NCI-H2196 (cell line): ENCODE data around the gene KHK.

Experiments used
- DNase-seq: peaks from one replicate; lab custom pipeline; 2025; ENCODE audit not compliant: unreplicated experiment; lab: John Stamatoyannopoulos, UW

Gene KHK

GRCh38 chr2:27086724-27087593, at the start of gene KHK:
TSS of gene KHK (plus strand) at chr2:27086772. CDS start at chr2:27087260, 488 bp downstream.
- peak; percentile 63 for DNase-seq

GRCh38 chr2:27038012-27038411, 48.6 kb upstream of the KHK start:
- DNase-seq = no peak

GRCh38 chr2:27038631-27039339, 47.8 kb upstream of the KHK start:
- no peak for DNase-seq

GRCh38 chr2:27039426-27039825, 47.1 kb upstream of the KHK start:
- no peak for DNase-seq

- DNase-seq = no peak
These were observed 46.7 kb upstream of the KHK start for GRCh38 chr2:27039871-27040270.

- no peak for DNase-seq
These were observed 46.3 kb upstream of the KHK start for GRCh38 chr2:27040282-27040681.

GRCh38 chr2:27041752-27042151, 44.8 kb upstream of the KHK start:
- DNase-seq = no peak

- DNase-seq = peak; percentile 27
These were observed 44.4 kb upstream of the KHK start for GRCh38 chr2:27042159-27042661.

GRCh38 chr2:27042985-27043634, 43.5 kb upstream of the KHK start:
- DNase-seq = no peak

GRCh38 chr2:27049422-27050280, 36.9 kb upstream of the KHK start:
- no peak for DNase-seq

GRCh38 chr2:27050281-27050995, 36.1 kb upstream of the KHK start:
- DNase-seq = peak; percentile 89

- DNase-seq = peak; percentile 93
These were observed 35.3 kb upstream of the KHK start, which contains the start of gene AGBL5 for GRCh38 chr2:27050996-27051901. TSS of gene AGBL5 (plus strand) at chr2:27051668. CDS start at chr2:27052959, 1,291 bp downstream.

- no peak for DNase-seq
These were observed 34.5 kb upstream of the KHK start for GRCh38 chr2:27051902-27052645.

- no peak for DNase-seq
These were observed 33.3 kb upstream of the KHK start for GRCh38 chr2:27053321-27053720.

- no peak for DNase-seq
These were observed 32.8 kb upstream of the KHK start for GRCh38 chr2:27053776-27054175.

- DNase-seq = no peak
These were observed 31.9 kb upstream of the KHK start for GRCh38 chr2:27054721-27055120.

GRCh38 chr2:27057184-27057583, 29.4 kb upstream of the KHK start:
- no peak for DNase-seq

GRCh38 chr2:27058210-27058609, 28.4 kb upstream of the KHK start:
- no peak for DNase-seq
